ENCODE data around the gene LRP1B.
"Not testable (repeated sequence)": the region's sequence is repeated elsewhere in the genome, so short reads cannot be mapped to it uniquely, and the experiment has no call there.

The LRP1B gene

GRCh38 chr2:141207036-141207385, 923.8 kb downstream of the LRP1B start:
- DNase-seq = no peak

GRCh38 chr2:141201016-141201565, 929.7 kb downstream of the LRP1B start:
- no peak for DNase-seq

- no peak for DNase-seq
Measured at GRCh38 chr2:141200191-141200590, 930.6 kb downstream of the LRP1B start.

- DNase-seq = no peak
Measured at GRCh38 chr2:141199711-141200110, 931.1 kb downstream of the LRP1B start.

- no peak for DNase-seq
Measured at GRCh38 chr2:141195087-141195486, 935.7 kb downstream of the LRP1B start.

- no peak for DNase-seq
Measured at GRCh38 chr2:141187075-141187439, 943.8 kb downstream of the LRP1B start.

GRCh38 chr2:141186413-141187074, 944.3 kb downstream of the LRP1B start:
- DNase-seq = no peak

GRCh38 chr2:141182246-141182645, 948.6 kb downstream of the LRP1B start:
- no peak for DNase-seq

- not testable (repeated sequence) for DNase-seq
Measured at GRCh38 chr2:141169117-141169516, 961.7 kb downstream of the LRP1B start.

- DNase-seq = no peak
Measured at GRCh38 chr2:141162314-141162713, 968.5 kb downstream of the LRP1B start.

GRCh38 chr2:141151611-141152286, 979.1 kb downstream of the LRP1B start:
- no peak for DNase-seq

GRCh38 chr2:141142025-141142424, 988.8 kb downstream of the LRP1B start:
- DNase-seq = no peak

GRCh38 chr2:141137122-141137693, 993.6 kb downstream of the LRP1B start:
- DNase-seq = no peak

- DNase-seq = no peak
Measured at GRCh38 chr2:141133883-141134282, 996.9 kb downstream of the LRP1B start.

GRCh38 chr2:141125432-141125831, 1005.4 kb downstream of the LRP1B start:
- DNase-seq = no peak

- DNase-seq = no peak
Measured at GRCh38 chr2:141118836-141119235, 1012.0 kb downstream of the LRP1B start.

- no peak for DNase-seq
Measured at GRCh38 chr2:141113301-141113700, 1017.5 kb downstream of the LRP1B start.

- DNase-seq = no peak
Measured at GRCh38 chr2:141109633-141110032, 1021.2 kb downstream of the LRP1B start.

GRCh38 chr2:141105763-141106162, 1025.1 kb downstream of the LRP1B start:
- DNase-seq = no peak

GRCh38 chr2:141103216-141103615, 1027.6 kb downstream of the LRP1B start:
- DNase-seq = no peak

GRCh38 chr2:141079231-141079630, 1051.6 kb downstream of the LRP1B start:
- no peak for DNase-seq

- DNase-seq = no peak
Measured at GRCh38 chr2:141075753-141076152, 1055.1 kb downstream of the LRP1B start.

GRCh38 chr2:141068053-141068682, 1062.6 kb downstream of the LRP1B start:
- no peak for DNase-seq

GRCh38 chr2:141065042-141065441, 1065.8 kb downstream of the LRP1B start:
- DNase-seq = no peak
